ENCODE results near the gene DPP10. TPM values are rescaled to one million over a fixed set of nuclear protein-coding genes. Genes with fewer than 3 reads are reported as not detected.
"Not testable (repeated sequence)": the region's sequence is repeated elsewhere in the genome, so short reads cannot be mapped to it uniquely, and the experiment has no call there.

The DPP10 gene
- total RNA-seq, 1 experiment from 2014 or later = not detected

- no peak for DNase-seq (ENCODE audit: low read depth)
Observed at GRCh38 chr2:115414466-115414865, 972.0 kb downstream of the DPP10 start.

- DNase-seq (ENCODE audit: low read depth) = no peak
Observed at GRCh38 chr2:115422004-115422634, 979.7 kb downstream of the DPP10 start.

GRCh38 chr2:115427436-115427835 lies 985.0 kb downstream of the DPP10 start:
- DNase-seq (ENCODE audit: low read depth) = no peak

- DNase-seq (ENCODE audit: low read depth) = not testable (repeated sequence)
Observed at GRCh38 chr2:115440746-115441145, 998.3 kb downstream of the DPP10 start.

GRCh38 chr2:115443539-115444185 lies 1001.2 kb downstream of the DPP10 start:
- no peak for DNase-seq (ENCODE audit: low read depth)

GRCh38 chr2:115460008-115460407 lies 1017.6 kb downstream of the DPP10 start:
- DNase-seq (ENCODE audit: low read depth) = no peak

GRCh38 chr2:115480741-115481140 lies 1038.3 kb downstream of the DPP10 start:
- no peak for DNase-seq (ENCODE audit: low read depth)

- DNase-seq (ENCODE audit: low read depth) = no peak
Observed at GRCh38 chr2:115481842-115482241, 1039.4 kb downstream of the DPP10 start.

GRCh38 chr2:115483666-115484065 lies 1041.2 kb downstream of the DPP10 start:
- no peak for DNase-seq (ENCODE audit: low read depth)

- no peak for DNase-seq (ENCODE audit: low read depth)
Observed at GRCh38 chr2:115484486-115484885, 1042.0 kb downstream of the DPP10 start.

- DNase-seq (ENCODE audit: low read depth) = no peak
Observed at GRCh38 chr2:115484983-115485382, 1042.5 kb downstream of the DPP10 start.

- no peak for DNase-seq (ENCODE audit: low read depth)
Observed at GRCh38 chr2:115491186-115491793, 1048.8 kb downstream of the DPP10 start.

GRCh38 chr2:115505331-115505730 lies 1062.9 kb downstream of the DPP10 start:
- no peak for DNase-seq (ENCODE audit: low read depth)

- DNase-seq (ENCODE audit: low read depth) = no peak
Observed at GRCh38 chr2:115520727-115521126, 1078.3 kb downstream of the DPP10 start.

GRCh38 chr2:115524452-115524851 lies 1082.0 kb downstream of the DPP10 start:
- no peak for DNase-seq (ENCODE audit: low read depth)

- DNase-seq (ENCODE audit: low read depth) = no peak
Observed at GRCh38 chr2:115529627-115530026, 1087.2 kb downstream of the DPP10 start.

- DNase-seq (ENCODE audit: low read depth) = no peak
Observed at GRCh38 chr2:115533081-115533480, 1090.6 kb downstream of the DPP10 start.

GRCh38 chr2:115541814-115542213 lies 1099.4 kb downstream of the DPP10 start:
- DNase-seq (ENCODE audit: low read depth) = no peak

- no peak for DNase-seq (ENCODE audit: low read depth)
Observed at GRCh38 chr2:115542331-115542730, 1099.9 kb downstream of the DPP10 start.

GRCh38 chr2:115543024-115543423 lies 1100.6 kb downstream of the DPP10 start:
- DNase-seq (ENCODE audit: low read depth) = no peak

- DNase-seq (ENCODE audit: low read depth) = no peak
Observed at GRCh38 chr2:115543461-115543860, 1101.0 kb downstream of the DPP10 start.

GRCh38 chr2:115549611-115550130 lies 1107.2 kb downstream of the DPP10 start:
- DNase-seq (ENCODE audit: low read depth) = no peak

- no peak for DNase-seq (ENCODE audit: low read depth)
Observed at GRCh38 chr2:115552726-115553125, 1110.3 kb downstream of the DPP10 start.
